Neural progenitor cell (in vitro differentiated cells): ENCODE data around the gene ELOVL1.

ENCODE experiments used
- CTCF ChIP-seq: fragments of 200-600 bp; sonication (generic); IDR thresholded peaks from 2 replicates; pipeline ENCODE4 v1.5.1; 2017; ENCODE audit warnings: antibody characterized with exemption, mild to moderate bottlenecking
- EZH2 ChIP-seq: fragments of 200-600 bp; sonication (generic); IDR thresholded peaks from 2 replicates; pipeline ENCODE4 v1.6.1; 2017; ENCODE audit warnings: antibody characterized with exemption, mild to moderate bottlenecking, moderate library complexity

- TF ChIP-seq EZH2 (no peak), CTCF (no peak)
Observed at GRCh38 chr1:43392702-43393101, 24.9 kb upstream of the ELOVL1 start.
